Measurements from ENCODE around the gene REELD1. TPM values are rescaled to one million over a fixed set of nuclear protein-coding genes. Genes with fewer than 3 reads are reported as not detected.

Gene REELD1
- total RNA-seq (not detected in 2 replicates), polyA plus RNA-seq (0.02 TPM in 1 of 2 replicates, not detected in the other), polyA minus RNA-seq (ENCODE audit: low replicate concordance) (not detected in 2 replicates)
- not detected in 2 replicates for polyA plus RNA-seq (2012)

- H3K27me3 ChIP-seq (ENCODE audit: control insufficient read depth, insufficient read depth, low read length), result no peaks in the 10 kb centered on the region
- H3K4me3 ChIP-seq (replicated peaks in 1 of 4; ENCODE audit: control extremely low read depth in 1 of 4, insufficient read depth in 1 of 4, low read depth in 3 of 4, low read length in 4 of 4), result no peak within 1 kb of the TSS
- H2AFZ ChIP-seq (ENCODE audit: low read length), result no peak within 1 kb of the TSS
- no peaks in the 10 kb centered on the region for H3K36me3 ChIP-seq (ENCODE audit: control insufficient read depth, insufficient read depth, low read length)
- no peak within 1 kb of the TSS for H3K9ac ChIP-seq (ENCODE audit: insufficient read depth, low read length)
- no peaks in the 10 kb centered on the region for H3K9me3 ChIP-seq (ENCODE audit: control insufficient read depth, insufficient read depth, low read depth, low read length)
- no peak for DNase-seq (ENCODE audit: low read depth in 2 of 2)
- H4K20me1 ChIP-seq (ENCODE audit: control insufficient read depth, extremely low read depth, insufficient read depth, low read length), result no peaks in the 10 kb centered on the region
- no peaks in the 10 kb centered on the region for H3K4me1 ChIP-seq (ENCODE audit: control insufficient read depth, extremely low read depth, insufficient read depth, low read length)
- TF ChIP-seq EZH2 (IDR thresholded peaks at IDR 0.05; ENCODE audit: low read length, missing control alignments) (no peak), CTCF (conservative IDR thresholded peaks at IDR 0.05 in 1 of 2, IDR thresholded peaks at IDR 0.05 in 1 of 2; ENCODE audit: low read depth in 1 of 2, low read length in 2 of 2) (no peak)
- no peak within 1 kb of the TSS for H3K4me2 ChIP-seq (ENCODE audit: extremely low read depth, insufficient read depth, low read length)
- no peaks in the 10 kb centered on the region for H3K79me2 ChIP-seq (ENCODE audit: control insufficient read depth, insufficient read depth, low read length)
- no peak within 1 kb of the TSS for H3K27ac ChIP-seq (ENCODE audit: insufficient read depth, low read length)
Observed at GRCh38 chr4:146214238-146214637, at the start of gene REELD1. REELD1 (plus strand) TSS chr4:146214538; CDS start chr4:146216953, 2,415 bp downstream.

GRCh38 chr4:146165221-146165620, 49.1 kb upstream of the REELD1 start:
- Histone ChIP-seq H3K27ac (ENCODE audit: insufficient read depth, low read length) (no peak overlapping the region), H3K27me3 (ENCODE audit: control insufficient read depth, insufficient read depth, low read length) (no peaks in the 10 kb centered on the region), H3K4me1 (ENCODE audit: control insufficient read depth, extremely low read depth, insufficient read depth, low read length) (no peaks in the 10 kb centered on the region), H3K79me2 (ENCODE audit: control insufficient read depth, insufficient read depth, low read length) (no peaks in the 10 kb centered on the region), H3K9me3 (ENCODE audit: control insufficient read depth, insufficient read depth, low read depth, low read length) (no peaks in the 10 kb centered on the region), H3K4me2 (ENCODE audit: extremely low read depth, insufficient read depth, low read length) (no peak overlapping the region), H3K36me3 (ENCODE audit: control insufficient read depth, insufficient read depth, low read length) (no peaks in the 10 kb centered on the region), H2AFZ (ENCODE audit: low read length) (no peak overlapping the region), H3K4me3 (replicated peaks in 1 of 4; ENCODE audit: control extremely low read depth in 1 of 4, insufficient read depth in 1 of 4, low read depth in 3 of 4, low read length in 4 of 4) (no peak overlapping the region), H3K9ac (ENCODE audit: insufficient read depth, low read length) (no peak overlapping the region), H4K20me1 (ENCODE audit: control insufficient read depth, extremely low read depth, insufficient read depth, low read length) (no peaks in the 10 kb centered on the region)
- TF ChIP-seq CTCF (conservative IDR thresholded peaks at IDR 0.05 in 1 of 2, IDR thresholded peaks at IDR 0.05 in 1 of 2; ENCODE audit: low read depth in 1 of 2, low read length in 2 of 2) (no peak), EZH2 (IDR thresholded peaks at IDR 0.05; ENCODE audit: low read length, missing control alignments) (no peak)
- no peak for DNase-seq (ENCODE audit: low read depth in 2 of 2)

GRCh38 chr4:146165840-146166239, 48.5 kb upstream of the REELD1 start:
- Histone ChIP-seq H3K79me2 (ENCODE audit: control insufficient read depth, insufficient read depth, low read length) (no peaks in the 10 kb centered on the region), H3K4me1 (ENCODE audit: control insufficient read depth, extremely low read depth, insufficient read depth, low read length) (no peaks in the 10 kb centered on the region), H3K9ac (ENCODE audit: insufficient read depth, low read length) (no peak overlapping the region), H2AFZ (ENCODE audit: low read length) (no peak overlapping the region), H3K27ac (ENCODE audit: insufficient read depth, low read length) (no peak overlapping the region), H3K27me3 (ENCODE audit: control insufficient read depth, insufficient read depth, low read length) (no peaks in the 10 kb centered on the region), H4K20me1 (ENCODE audit: control insufficient read depth, extremely low read depth, insufficient read depth, low read length) (no peaks in the 10 kb centered on the region), H3K4me2 (ENCODE audit: extremely low read depth, insufficient read depth, low read length) (no peak overlapping the region), H3K36me3 (ENCODE audit: control insufficient read depth, insufficient read depth, low read length) (no peaks in the 10 kb centered on the region), H3K4me3 (replicated peaks in 1 of 4; ENCODE audit: control extremely low read depth in 1 of 4, insufficient read depth in 1 of 4, low read depth in 3 of 4, low read length in 4 of 4) (no peak overlapping the region), H3K9me3 (ENCODE audit: control insufficient read depth, insufficient read depth, low read depth, low read length) (no peaks in the 10 kb centered on the region)
- peak; percentile 47 to 89 for DNase-seq (ENCODE audit: low read depth in 2 of 2)
- TF ChIP-seq CTCF (conservative IDR thresholded peaks at IDR 0.05 in 1 of 2, IDR thresholded peaks at IDR 0.05 in 1 of 2; ENCODE audit: low read depth in 1 of 2, low read length in 2 of 2), result no peak
- no peak for TF ChIP-seq EZH2 (IDR thresholded peaks at IDR 0.05; ENCODE audit: low read length, missing control alignments)
